Glomerular endothelial cell (primary cell): ENCODE data around the gene NKPD1. TPM values are rescaled to one million over a fixed set of nuclear protein-coding genes. Genes with fewer than 3 reads are reported as not detected.

Experiments
- DNase-seq: peaks from one replicate; pipeline ENCODE4 v3.0.0-alpha.2; 2011; ENCODE audit warnings: low read depth, low spot score; ENCODE audit errors: extremely low read depth
- total RNA-seq: library from RNA; depleted of rRNA; stranded (reverse); fragments of >200 nt; gene quantifications from 2 replicates; pipeline ENCODE4 v1.2.3, GENCODE V29; 2015

Gene NKPD1
- total RNA-seq, 1 donor from 2014 or later, result 0.29 TPM

- DNase-seq, result no peak
Observed at GRCh38 chr19:45175515-45176345, 14.9 kb upstream of the NKPD1 start.

DNA sequence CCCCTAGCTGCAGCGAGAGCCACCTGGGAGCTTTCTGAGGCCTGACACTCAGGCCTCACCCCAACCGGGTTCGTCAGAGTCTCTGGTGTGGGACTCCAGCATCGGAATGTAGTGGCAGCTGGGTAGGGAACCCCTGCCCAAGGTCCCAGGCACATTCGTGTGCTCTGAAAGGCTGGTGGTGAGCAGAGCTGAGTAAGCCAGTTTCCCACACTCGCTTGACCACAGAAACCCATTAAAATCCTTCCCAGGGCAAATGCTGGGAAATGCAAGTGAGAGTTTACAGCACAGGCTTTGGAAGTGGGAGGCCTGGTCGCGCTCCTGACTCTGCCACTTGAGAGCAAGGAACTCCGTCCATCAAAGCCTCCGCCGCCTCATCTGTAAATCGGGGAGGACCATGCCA, 13.0 kb upstream of the NKPD1 start:
- no peak for DNase-seq

DNA sequence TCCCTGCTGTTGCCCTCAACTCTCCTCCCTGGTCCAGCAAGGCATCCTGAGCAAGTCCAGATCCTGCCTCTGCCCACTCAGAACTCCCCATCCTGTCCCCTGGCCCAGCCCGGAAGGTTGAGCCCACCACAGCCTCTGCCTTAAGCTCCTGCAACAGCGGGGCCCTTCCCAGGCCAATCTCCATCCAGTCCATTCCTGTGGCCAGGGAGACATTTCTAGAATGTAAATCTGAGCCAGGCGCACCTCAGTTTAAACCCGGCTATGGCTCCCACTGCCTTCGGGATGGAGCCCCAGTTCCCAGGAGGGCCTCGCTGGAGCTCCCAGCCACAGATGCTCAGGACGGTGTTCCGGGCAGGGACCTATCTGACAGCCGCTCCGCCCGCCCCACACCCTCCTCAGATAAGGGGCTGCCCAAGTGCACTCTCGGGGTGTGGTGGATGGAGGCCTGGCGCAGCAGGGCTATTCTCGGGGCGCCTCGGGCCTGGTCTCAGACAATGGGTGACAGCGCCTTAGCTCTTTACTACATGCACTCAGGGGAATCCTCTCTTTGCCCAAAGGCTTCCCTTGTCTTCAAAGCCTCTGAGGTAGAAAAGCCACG, 11.9 kb upstream of the NKPD1 start:
- DNase-seq, result no peak

DNA sequence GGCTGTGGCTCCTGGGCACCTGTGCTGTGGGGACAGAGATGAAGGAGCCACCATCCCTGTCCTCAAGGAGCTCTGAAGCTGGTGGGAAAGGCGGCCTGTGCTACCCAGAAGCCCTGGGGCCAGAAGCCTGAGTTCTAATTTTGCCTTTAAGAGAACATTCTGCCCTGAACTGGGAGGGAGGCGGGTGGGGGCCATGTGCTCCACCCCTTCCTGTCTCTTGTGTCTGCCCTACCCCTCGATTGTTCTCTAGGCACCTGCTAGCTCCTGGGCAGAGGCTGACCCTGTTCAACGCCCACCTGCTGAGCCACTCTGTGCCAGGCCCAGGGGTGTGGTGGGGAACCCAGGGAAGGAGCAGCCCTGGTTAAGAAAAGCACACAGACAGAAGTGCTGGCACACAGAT, 11.4 kb upstream of the NKPD1 start:
- no peak for DNase-seq

DNA sequence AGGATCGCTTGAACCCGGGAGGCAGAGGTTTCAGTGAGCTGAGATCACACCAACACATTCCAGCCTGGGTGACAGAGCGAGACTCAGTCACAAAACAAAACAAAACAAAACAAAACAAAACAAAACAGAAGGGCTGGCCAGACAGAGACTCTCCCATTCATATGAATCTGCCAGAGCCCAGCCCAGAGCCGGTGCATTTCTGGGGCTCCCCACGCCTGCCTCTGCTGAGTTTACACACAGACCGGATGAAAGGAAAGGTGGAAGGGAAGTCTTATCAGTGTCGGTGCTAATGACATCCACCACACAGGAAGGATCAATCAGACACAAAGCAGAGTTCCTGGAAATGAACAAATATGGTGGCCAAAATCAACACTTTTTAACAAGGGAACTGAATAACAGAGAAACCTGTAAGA, 10.4 kb upstream of the NKPD1 start:
- DNase-seq, result no peak

- DNase-seq, result no peak
Observed at GRCh38 chr19:45170146-45171106, 9.6 kb upstream of the NKPD1 start.

DNA sequence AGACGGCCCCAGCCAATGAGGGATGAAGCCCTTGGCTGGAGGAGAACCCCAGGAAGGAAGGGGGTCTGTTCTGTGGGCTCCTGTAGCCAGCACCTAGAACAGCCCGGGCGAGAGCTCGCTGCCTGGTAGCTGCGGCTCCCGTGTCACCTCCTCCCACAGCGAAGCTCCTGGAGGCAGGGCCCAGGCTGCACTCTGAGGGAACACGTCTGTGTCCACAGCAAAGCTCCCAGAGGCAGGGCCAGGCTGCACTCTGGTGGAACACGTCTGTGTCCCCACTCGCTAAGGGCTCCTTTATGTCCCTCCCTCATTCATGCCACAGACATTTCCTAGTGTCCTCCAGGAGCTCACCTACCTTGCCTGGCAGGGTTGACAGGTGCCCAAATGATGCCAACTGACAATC, 8.8 kb upstream of the NKPD1 start:
- DNase-seq, result no peak

GRCh38 chr19:45168767-45169351, 8.1 kb upstream of the NKPD1 start:
- no peak for DNase-seq

DNA sequence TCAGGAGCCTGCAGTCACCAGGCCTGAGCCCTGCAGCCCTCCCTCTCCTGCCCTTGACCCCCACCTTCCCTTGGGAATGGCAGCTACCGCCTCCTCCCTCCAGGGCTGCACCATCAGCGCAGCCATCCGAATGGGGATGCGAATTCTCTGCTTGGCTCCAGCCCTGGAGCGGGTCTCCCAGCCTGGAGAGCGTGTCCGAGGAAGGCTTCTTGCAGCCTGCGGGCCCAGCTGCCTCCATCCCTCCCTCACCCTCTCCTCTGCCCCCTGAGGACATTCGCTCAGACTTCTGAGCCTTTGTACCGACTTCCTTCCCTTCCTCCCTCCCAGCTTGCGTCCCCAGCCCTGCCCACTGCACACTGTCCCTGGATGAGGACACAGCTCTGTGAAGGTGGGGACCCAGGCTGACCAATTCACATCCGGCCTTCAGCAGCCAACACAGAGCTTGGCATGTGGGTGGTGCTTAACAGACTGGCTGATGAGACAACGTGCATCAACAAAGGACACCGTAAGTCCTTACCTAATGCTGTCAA, 6.0 kb upstream of the NKPD1 start:
- DNase-seq, result no peak

DNA sequence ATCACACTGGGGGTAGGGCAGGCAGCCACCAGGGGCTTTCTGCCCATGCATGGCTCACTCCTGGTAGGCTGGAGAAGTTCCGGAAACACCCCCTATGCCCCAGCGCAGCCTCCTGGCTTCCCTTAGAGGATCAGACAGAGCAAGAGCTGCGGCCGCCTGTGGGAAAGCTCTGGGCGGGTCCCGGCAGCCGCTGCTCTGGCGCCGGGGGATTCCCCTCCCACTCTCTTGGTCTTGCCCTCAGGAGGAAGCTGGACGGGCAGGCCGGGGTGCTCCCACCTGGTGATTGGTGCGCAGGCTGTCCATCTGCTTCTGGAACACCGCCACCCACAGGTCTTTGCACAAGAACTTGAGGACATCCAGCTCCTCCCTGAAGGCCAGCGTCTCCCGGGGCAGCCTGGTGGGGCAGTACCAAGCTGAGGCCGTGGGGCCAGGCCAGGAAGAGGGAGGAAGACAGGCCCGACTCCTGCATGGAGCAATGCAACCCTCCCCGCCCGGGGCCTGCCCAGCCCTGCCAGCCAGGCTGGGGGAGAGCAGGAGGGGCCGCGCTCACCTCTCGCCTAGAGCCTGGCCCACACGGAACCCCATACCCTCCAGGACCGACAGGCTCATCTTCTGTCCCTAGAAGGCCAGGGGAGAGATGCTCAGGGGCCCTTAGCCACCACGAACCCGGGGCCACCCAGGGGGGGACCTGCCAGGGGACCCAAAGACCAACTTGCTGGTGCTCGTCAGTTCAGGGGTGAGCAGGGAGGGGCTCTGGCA, 4.0 kb upstream of the NKPD1 start:
- no peak for DNase-seq

GRCh38 chr19:45163751-45164460, 3.1 kb upstream of the NKPD1 start:
- DNase-seq, result no peak

GRCh38 chr19:45163156-45163555, 2.4 kb upstream of the NKPD1 start:
- DNase-seq, result no peak

GRCh38 chr19:45162608-45163143, 1.9 kb upstream of the NKPD1 start:
- no peak for DNase-seq

DNA sequence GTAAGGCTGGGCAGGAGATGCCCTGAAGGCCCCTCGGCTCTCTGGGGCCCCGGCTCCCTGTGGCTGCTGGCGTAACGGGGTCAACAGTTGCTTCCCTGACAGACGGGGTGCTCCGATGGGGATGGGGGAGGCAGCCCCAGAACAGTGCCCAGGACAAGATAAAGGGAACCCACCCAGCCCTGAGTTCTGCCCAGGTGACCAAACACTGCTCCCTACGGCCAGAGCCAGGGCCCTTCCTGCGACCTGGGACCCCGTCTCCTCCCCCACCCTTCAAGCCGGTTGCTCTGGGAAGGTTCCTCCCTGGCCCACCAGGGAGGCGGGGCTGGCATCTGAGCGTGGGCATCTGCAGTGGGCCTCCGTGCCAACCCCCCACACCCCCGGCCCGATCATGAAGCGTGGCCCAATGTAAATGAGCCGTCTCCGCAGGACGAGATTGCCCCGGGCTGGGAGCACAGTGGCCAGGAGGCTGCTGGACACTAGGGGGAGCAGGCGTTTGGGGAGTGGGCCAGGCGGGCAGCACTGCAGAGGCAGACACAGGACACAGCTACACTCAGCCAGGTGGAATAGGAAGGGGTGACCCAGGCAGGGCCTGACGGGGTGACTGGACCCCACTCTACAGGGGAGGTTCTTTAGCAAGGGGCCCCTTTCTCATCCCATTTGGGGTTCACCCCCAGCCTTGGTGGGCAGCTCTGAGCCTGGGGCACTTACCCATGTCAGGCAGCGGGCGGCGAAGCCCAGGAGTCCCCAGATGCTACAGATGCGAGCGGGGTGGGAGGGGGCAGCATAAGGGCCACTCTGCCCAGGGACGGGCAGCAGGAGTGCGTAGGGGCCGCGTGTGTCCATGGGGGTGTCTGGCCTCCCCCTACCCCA, 1.2 kb upstream of the NKPD1 start:
- no peak for DNase-seq

- no peak for DNase-seq
Observed at GRCh38 chr19:45159971-45160324, 834 bp downstream of the NKPD1 start.

- DNase-seq, result no peak
Observed at GRCh38 chr19:45159210-45159970, 1.4 kb downstream of the NKPD1 start.

GRCh38 chr19:45158503-45159209, 2.1 kb downstream of the NKPD1 start:
- DNase-seq, result no peak
